ENCODE results near the gene ADORA2A. TPM values are rescaled to one million over a fixed set of nuclear protein-coding genes. Genes with fewer than 3 reads are reported as not detected.

The ADORA2A gene
- total and polyA plus RNA-seq, 2 of the 13 experiments (the other 11 are each of a cell fraction or from before 2014, with no cell fraction given): 3.3 to 5.0 TPM

- Histone ChIP-seq H3K9me3 (ENCODE audit: low read length) (no peaks in the 10 kb centered on the region), H4K20me1 (ENCODE audit: insufficient read depth, low read length) (no peaks in the 10 kb centered on the region), H2AFZ (ENCODE audit: low read length) (no peak overlapping the region), H3K4me3 (replicated peaks in 1 of 3; ENCODE audit: insufficient read depth in 1 of 3, low read depth in 2 of 3, low read length in 3 of 3) (no peak overlapping the region), H3K4me1 (ENCODE audit: insufficient read depth, low read length) (peaks cover 20% of the 10 kb centered on the region), H3K36me3 (replicated peaks in 1 of 2; ENCODE audit: control insufficient read depth in 1 of 2, insufficient read depth in 2 of 2, low read length in 2 of 2) (no peaks in the 10 kb centered on the region), H3K4me2 (ENCODE audit: low read depth, low read length) (no peak overlapping the region), H3K9ac (ENCODE audit: insufficient read depth, low read depth, low read length) (no peak overlapping the region), H3K27me3 (ENCODE audit: control insufficient read depth in 1 of 2, insufficient read depth in 2 of 2, low read length in 2 of 2) (no peaks in the 10 kb centered on the region), H3K79me2 (ENCODE audit: insufficient read depth, low read length) (no peaks in the 10 kb centered on the region), H3K27ac (ENCODE audit: extremely low read length, insufficient read depth, low read length) (no peak overlapping the region)
- WGBS (ENCODE audit: low lambda C conversion rate): 12% methylated on average over 1 of the region's 1 CpG
- BruUV-seq (replicated peaks): no TSS peak
- DNase-seq (ENCODE audit: low spot score): no peak
- no peak for FAIRE-seq
- intact Hi-C loops (cut with micrococcal nuclease; ENCODE audit: unreplicated experiment): loop anchor here (1.0 kb wide), 1 partner anchor 30 kb away; no protein-coding TSS in a partner anchor
- no peak for ATAC-seq
- in situ Hi-C loops (cut with HindIII; ENCODE audit: extremely low pct_ligation_motif_present, low pct_unique_long_range_greater_than_20kb): no loop called here
- CTCF ChIA-PET (ENCODE audit: low intra/inter-chr PET ratio, low total read pairs): no interaction called here
- TF ChIP-seq ZNF687 (CRISPR knock-in tag; IDR thresholded peaks at IDR 0.05) (no peak), STAT5B (CRISPR knock-in tag; IDR thresholded peaks at IDR 0.05) (no peak), NKX3-1 (CRISPR knock-in tag; IDR thresholded peaks at IDR 0.05) (no peak), RFXAP (CRISPR knock-in tag; IDR thresholded peaks at IDR 0.05; ENCODE audit: borderline replicate concordance) (no peak), PRMT3 (CRISPR knock-in tag; IDR thresholded peaks at IDR 0.05; ENCODE audit: borderline replicate concordance, low read depth) (no peak), MTF2 (CRISPR knock-in tag; IDR thresholded peaks at IDR 0.05; ENCODE audit: borderline replicate concordance) (no peak), ARNT2 (CRISPR knock-in tag; IDR thresholded peaks at IDR 0.05; ENCODE audit: low read depth) (no peak), PHF20 (CRISPR knock-in tag; IDR thresholded peaks at IDR 0.05) (no peak), NONO (IDR thresholded peaks at IDR 0.05) (no peak), NONO (CRISPR knock-in tag; conservative IDR thresholded peaks at IDR 0.05) (no peak), ISX (CRISPR knock-in tag; conservative IDR thresholded peaks at IDR 0.05) (no peak), ZNF724P (CRISPR knock-in tag; IDR thresholded peaks at IDR 0.05; ENCODE audit: borderline replicate concordance) (no peak), SSRP1 (CRISPR knock-in tag; IDR thresholded peaks at IDR 0.05) (no peak), CHCHD3 (CRISPR knock-in tag; IDR thresholded peaks at IDR 0.05) (no peak), KLF12 (CRISPR knock-in tag; IDR thresholded peaks at IDR 0.05; ENCODE audit: borderline replicate concordance) (no peak), RBM22 (optimal IDR thresholded peaks at IDR 0.05; ENCODE audit: low read length) (no peak), ZNF761 (CRISPR knock-in tag; conservative IDR thresholded peaks at IDR 0.05) (no peak), REPIN1 (CRISPR knock-in tag; IDR thresholded peaks at IDR 0.05; ENCODE audit: borderline replicate concordance, low read depth) (no peak)
- POLR2A ChIA-PET: no interaction called here
These were observed 39.4 kb downstream of the ADORA2A start for GRCh38 chr22:24466716-24467328.

Measured in HepG2 (cell line).